Measurements from ENCODE around the gene PTGDR.

Gene PTGDR

GRCh38 chr14:52222901-52223300 is 44.6 kb upstream of the PTGDR start:
- TF ChIP-seq, protein P1, sequence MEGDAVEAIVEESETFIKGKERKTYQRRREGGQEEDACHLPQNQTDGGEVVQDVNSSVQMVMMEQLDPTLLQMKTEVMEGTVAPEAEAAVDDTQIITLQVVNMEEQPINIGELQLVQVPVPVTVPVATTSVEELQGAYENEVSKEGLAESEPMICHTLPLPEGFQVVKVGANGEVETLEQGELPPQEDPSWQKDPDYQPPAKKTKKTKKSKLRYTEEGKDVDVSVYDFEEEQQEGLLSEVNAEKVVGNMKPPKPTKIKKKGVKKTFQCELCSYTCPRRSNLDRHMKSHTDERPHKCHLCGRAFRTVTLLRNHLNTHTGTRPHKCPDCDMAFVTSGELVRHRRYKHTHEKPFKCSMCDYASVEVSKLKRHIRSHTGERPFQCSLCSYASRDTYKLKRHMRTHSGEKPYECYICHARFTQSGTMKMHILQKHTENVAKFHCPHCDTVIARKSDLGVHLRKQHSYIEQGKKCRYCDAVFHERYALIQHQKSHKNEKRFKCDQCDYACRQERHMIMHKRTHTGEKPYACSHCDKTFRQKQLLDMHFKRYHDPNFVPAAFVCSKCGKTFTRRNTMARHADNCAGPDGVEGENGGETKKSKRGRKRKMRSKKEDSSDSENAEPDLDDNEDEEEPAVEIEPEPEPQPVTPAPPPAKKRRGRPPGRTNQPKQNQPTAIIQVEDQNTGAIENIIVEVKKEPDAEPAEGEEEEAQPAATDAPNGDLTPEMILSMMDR (IDR thresholded peaks at IDR 0.05; ENCODE audit: borderline replicate concordance, extremely low read depth, low read length, poor library complexity, severe bottlenecking): no peak
- no peak for TF ChIP-seq EZH2 (IDR thresholded peaks at IDR 0.05; ENCODE audit: borderline replicate concordance, low read depth, low read length, severe bottlenecking)
- no peaks in the 10 kb centered on the region for H3K36me3 ChIP-seq (ENCODE audit: insufficient read depth, low read length)
- no peaks in the 10 kb centered on the region for H3K79me2 ChIP-seq (ENCODE audit: insufficient read depth, low read length)
- no peaks in the 10 kb centered on the region for H4K20me1 ChIP-seq (ENCODE audit: insufficient read depth, low read length)
- H2AFZ ChIP-seq (ENCODE audit: low read depth, low read length): 0 out of 2 replicates have a peak overlapping the region, but pooled peaks have one; percentile 97
- H3K9ac ChIP-seq (ENCODE audit: low read depth, low read length): no peak overlapping the region
- DNase-seq (no peak), ATAC-seq (ENCODE audit: insufficient read depth, low read depth) (no peak)
- H3K4me3 ChIP-seq (ENCODE audit: low read depth in 1 of 2, low read length in 2 of 2): no peak overlapping the region
- H3K4me1 ChIP-seq (ENCODE audit: insufficient read depth, low read length): peaks cover 25% of the 10 kb centered on the region
- no peak overlapping the region for H3K4me2 ChIP-seq (ENCODE audit: insufficient read depth, low read length)
- no peaks in the 10 kb centered on the region for H3K9me3 ChIP-seq (ENCODE audit: insufficient read depth, low read length, severe bottlenecking)
- no peaks in the 10 kb centered on the region for H3K27me3 ChIP-seq (ENCODE audit: insufficient read depth, low read length, poor library complexity)
- H3K27ac ChIP-seq (ENCODE audit: low read length): peak overlapping the region; percentile 93

DNA sequence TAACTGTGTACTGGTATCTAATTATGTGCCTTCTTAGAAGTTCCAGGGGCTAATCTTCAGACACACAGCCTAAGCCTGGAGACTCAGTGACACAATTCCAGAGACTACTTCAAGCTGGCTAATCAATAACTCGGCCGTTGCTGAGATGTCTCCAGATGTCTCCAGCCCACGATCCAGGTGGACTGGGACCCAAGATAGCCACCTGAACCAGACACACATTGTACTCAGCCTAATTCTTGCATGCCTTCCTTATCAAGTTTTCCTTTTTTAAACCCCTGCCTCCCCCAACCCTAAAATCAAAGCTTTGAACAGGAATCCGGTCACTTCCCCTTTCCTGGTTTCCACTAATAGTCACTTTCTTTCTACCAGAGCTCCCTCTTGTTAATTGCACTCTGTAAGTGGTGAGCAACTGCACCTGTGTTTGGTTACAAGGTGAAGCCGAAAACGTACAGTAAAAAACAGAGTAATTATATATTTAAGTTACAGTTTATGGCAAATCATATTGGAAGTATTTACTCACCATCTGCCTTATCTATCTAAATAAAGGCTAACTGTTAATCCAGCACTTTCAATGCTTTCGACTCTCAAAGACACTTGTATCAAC is 39.8 kb upstream of the PTGDR start:
- TF ChIP-seq, protein P1 (IDR thresholded peaks at IDR 0.05; ENCODE audit: borderline replicate concordance, extremely low read depth, low read length, poor library complexity, severe bottlenecking): no peak
- TF ChIP-seq EZH2 (IDR thresholded peaks at IDR 0.05; ENCODE audit: borderline replicate concordance, low read depth, low read length, severe bottlenecking): no peak
- H2AFZ ChIP-seq (ENCODE audit: low read depth, low read length): no peak overlapping the region

DNA sequence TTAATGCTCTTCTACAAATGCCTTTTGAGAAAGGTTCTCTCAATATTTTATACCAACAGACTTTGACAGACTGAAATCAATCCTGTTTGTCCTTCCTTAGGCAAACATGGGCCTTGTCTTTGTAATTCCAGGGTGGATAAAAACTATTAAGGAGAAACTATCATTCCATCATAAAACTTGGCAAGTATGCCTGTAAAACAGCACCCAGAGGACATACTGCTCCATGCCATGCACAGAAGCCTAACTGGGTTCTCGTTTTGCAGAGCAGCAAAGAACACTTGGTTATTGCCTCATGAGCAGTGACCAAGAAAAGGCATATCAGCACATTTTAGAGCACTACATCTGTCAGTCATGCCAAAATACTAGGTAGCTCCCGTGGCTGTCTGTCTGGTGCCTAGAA is 33.8 kb upstream of the PTGDR start:
- H2AFZ ChIP-seq (ENCODE audit: low read depth, low read length): no peak overlapping the region
- no peaks in the 10 kb centered on the region for H3K79me2 ChIP-seq (ENCODE audit: insufficient read depth, low read length)
- no peak overlapping the region for H3K9ac ChIP-seq (ENCODE audit: low read depth, low read length)
- H3K36me3 ChIP-seq (ENCODE audit: insufficient read depth, low read length): no peaks in the 10 kb centered on the region
- no peak overlapping the region for H3K4me2 ChIP-seq (ENCODE audit: insufficient read depth, low read length)
- H4K20me1 ChIP-seq (ENCODE audit: insufficient read depth, low read length): no peaks in the 10 kb centered on the region
- no peak for DNase-seq
- TF ChIP-seq EZH2 (IDR thresholded peaks at IDR 0.05; ENCODE audit: borderline replicate concordance, low read depth, low read length, severe bottlenecking): no peak
- TF ChIP-seq, protein P1 (IDR thresholded peaks at IDR 0.05; ENCODE audit: borderline replicate concordance, extremely low read depth, low read length, poor library complexity, severe bottlenecking): no peak
- H3K27me3 ChIP-seq (ENCODE audit: insufficient read depth, low read length, poor library complexity): no peaks in the 10 kb centered on the region
- ATAC-seq (ENCODE audit: insufficient read depth, low read depth): no peak
- H3K27ac ChIP-seq (ENCODE audit: low read length): no peak overlapping the region
- no peaks in the 10 kb centered on the region for H3K9me3 ChIP-seq (ENCODE audit: insufficient read depth, low read length, severe bottlenecking)
- H3K4me3 ChIP-seq (ENCODE audit: low read depth in 1 of 2, low read length in 2 of 2): no peak overlapping the region
- H3K4me1 ChIP-seq (ENCODE audit: insufficient read depth, low read length): peaks cover 15% of the 10 kb centered on the region

More for the DNA sequence above, 39.8 kb upstream of the PTGDR start:
- Histone ChIP-seq H4K20me1 (ENCODE audit: insufficient read depth, low read length) (no peaks in the 10 kb centered on the region), H3K9me3 (ENCODE audit: insufficient read depth, low read length, severe bottlenecking) (no peaks in the 10 kb centered on the region), H3K9ac (ENCODE audit: low read depth, low read length) (no peak overlapping the region), H3K79me2 (ENCODE audit: insufficient read depth, low read length) (no peaks in the 10 kb centered on the region), H3K4me1 (ENCODE audit: insufficient read depth, low read length) (peaks cover 16% of the 10 kb centered on the region), H3K27ac (ENCODE audit: low read length) (no peak overlapping the region), H3K4me3 (ENCODE audit: low read depth in 1 of 2, low read length in 2 of 2) (no peak overlapping the region), H3K27me3 (ENCODE audit: insufficient read depth, low read length, poor library complexity) (no peaks in the 10 kb centered on the region), H3K4me2 (ENCODE audit: insufficient read depth, low read length) (no peak overlapping the region), H3K36me3 (ENCODE audit: insufficient read depth, low read length) (no peaks in the 10 kb centered on the region)
- ATAC-seq (ENCODE audit: insufficient read depth, low read depth) (no peak), DNase-seq (no peak)
